Measurements from ENCODE around the gene IRAK1.

GRCh38 chrX:154000051-154000450 lies 19.7 kb downstream of the IRAK1 start:
- TF ChIP-seq CTCF (IDR thresholded peaks at IDR 0.05; ENCODE audit: borderline replicate concordance, extremely low read depth, low read length, poor library complexity, severe bottlenecking) (no peak), EZH2 (IDR thresholded peaks at IDR 0.05; ENCODE audit: borderline replicate concordance, low read depth, low read length, severe bottlenecking) (no peak)

Data from DND-41 (cell line).